Ishikawa (cell line): ENCODE results near the gene FAM174C.

Source experiments
- CEBPB ChIP-seq: IDR thresholded peaks from 2 replicates; pipeline ENCODE4 v1.6.1; 2012
- CREB1 ChIP-seq: IDR thresholded peaks from 2 replicates; pipeline ENCODE4 v1.6.1; 2012; ENCODE audit warnings: low read depth
- EGR1 ChIP-seq: IDR thresholded peaks from 2 replicates; pipeline ENCODE4 v1.6.1; 2012
- EP300 ChIP-seq: IDR thresholded peaks from 2 replicates; pipeline ENCODE4 v1.6.1; 2012; ENCODE audit warnings: borderline replicate concordance
- FOXM1 ChIP-seq: IDR thresholded peaks from 2 replicates; pipeline ENCODE4 v1.6.1; 2012; ENCODE audit warnings: low read depth, borderline replicate concordance
- MAX ChIP-seq: IDR thresholded peaks from 2 replicates; pipeline ENCODE4 v1.6.1; 2012
- NFIC ChIP-seq: IDR thresholded peaks from 2 replicates; pipeline ENCODE4 v1.6.1; 2012
- RAD21 ChIP-seq: IDR thresholded peaks from 2 replicates; pipeline ENCODE4 v1.6.1; 2012; ENCODE audit warnings: low read depth
- REST ChIP-seq: IDR thresholded peaks from 2 replicates; pipeline ENCODE4 v1.6.1; 2012; ENCODE audit warnings: low read depth, mild to moderate bottlenecking
- TAF1 ChIP-seq: IDR thresholded peaks from 2 replicates; pipeline ENCODE4 v1.6.1; 2012; ENCODE audit warnings: low read depth, mild to moderate bottlenecking
- TCF12 ChIP-seq: IDR thresholded peaks from 2 replicates; pipeline ENCODE4 v1.6.1; 2012; ENCODE audit warnings: low read depth
- TEAD4 ChIP-seq: IDR thresholded peaks from 2 replicates; pipeline ENCODE4 v1.6.1; 2012
- YY1 ChIP-seq: IDR thresholded peaks from 2 replicates; pipeline ENCODE4 v1.6.1; 2012; ENCODE audit warnings: low read depth
- ZBTB7A ChIP-seq: IDR thresholded peaks from 2 replicates; pipeline ENCODE4 v1.6.1; 2012; ENCODE audit warnings: low read depth

DNA sequence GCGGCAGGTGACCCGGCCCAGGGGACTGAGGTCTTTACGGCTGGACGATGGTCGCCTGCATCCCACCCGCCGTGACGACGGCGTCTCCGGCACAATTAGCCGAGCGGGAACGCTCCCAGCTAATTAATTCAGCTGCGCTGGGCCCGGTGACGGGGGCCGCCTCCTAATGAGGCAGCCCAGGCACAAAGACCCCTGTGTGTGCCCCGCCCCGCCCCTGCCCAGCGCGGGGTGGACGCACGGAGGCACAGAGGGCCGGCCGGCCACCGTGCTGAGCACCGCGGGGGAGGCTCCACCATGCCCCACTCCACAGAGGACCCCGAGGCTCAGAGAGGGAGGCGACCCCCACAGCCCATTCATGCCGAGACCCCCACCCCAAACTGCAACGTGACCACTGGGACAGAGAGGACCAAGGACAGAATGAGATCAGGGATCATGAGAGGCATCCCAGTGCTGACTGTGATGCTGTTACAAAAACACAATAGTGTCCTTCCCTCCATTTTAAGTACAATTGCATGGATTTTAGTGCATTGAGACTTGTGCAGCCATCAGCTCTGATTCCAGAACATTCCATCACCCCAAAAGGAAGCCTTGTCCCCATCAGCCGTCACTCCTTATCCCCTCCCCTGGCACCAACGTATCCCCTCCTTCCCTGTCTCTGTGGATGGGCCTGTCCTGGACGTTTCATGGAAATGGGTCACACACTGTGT lies 27.4 kb downstream of the FAM174C start:
- TF ChIP-seq MAX (no peak), YY1 (no peak), CEBPB (no peak), TAF1 (no peak), REST (no peak), FOXM1 (no peak), EP300 (no peak), RAD21 (no peak), EGR1 (no peak), CREB1 (no peak), TCF12 (no peak), ZBTB7A (no peak), TEAD4 (no peak), NFIC (no peak)
